Astrocyte of the spinal cord (primary cell): Measurements from ENCODE around the gene TINAG.

Experiments
- DNase-seq: peaks from one replicate; pipeline ENCODE4 v3.0.0; 2011; ENCODE audit warnings: low read depth, low spot score
- H3K4me3 ChIP-seq: 2 replicates; pipeline ENCODE4 v1.5.1; 2011; ENCODE audit warnings: low read depth, mild to moderate bottlenecking, low read length, moderate library complexity
- in situ Hi-C: cut with HindIII; loops from 2 replicates; pipeline ENCODE4 v1.10.0; 2017; ENCODE audit warnings: low sequenced_read_pairs
- TF ChIP-seq, protein P1 (sequence below): IDR thresholded peaks from 2 replicates; pipeline ENCODE4 v1.5.1; 2012; ENCODE audit warnings: low read depth, mild to moderate bottlenecking, low read length, inconsistent platforms

The TINAG gene

DNA sequence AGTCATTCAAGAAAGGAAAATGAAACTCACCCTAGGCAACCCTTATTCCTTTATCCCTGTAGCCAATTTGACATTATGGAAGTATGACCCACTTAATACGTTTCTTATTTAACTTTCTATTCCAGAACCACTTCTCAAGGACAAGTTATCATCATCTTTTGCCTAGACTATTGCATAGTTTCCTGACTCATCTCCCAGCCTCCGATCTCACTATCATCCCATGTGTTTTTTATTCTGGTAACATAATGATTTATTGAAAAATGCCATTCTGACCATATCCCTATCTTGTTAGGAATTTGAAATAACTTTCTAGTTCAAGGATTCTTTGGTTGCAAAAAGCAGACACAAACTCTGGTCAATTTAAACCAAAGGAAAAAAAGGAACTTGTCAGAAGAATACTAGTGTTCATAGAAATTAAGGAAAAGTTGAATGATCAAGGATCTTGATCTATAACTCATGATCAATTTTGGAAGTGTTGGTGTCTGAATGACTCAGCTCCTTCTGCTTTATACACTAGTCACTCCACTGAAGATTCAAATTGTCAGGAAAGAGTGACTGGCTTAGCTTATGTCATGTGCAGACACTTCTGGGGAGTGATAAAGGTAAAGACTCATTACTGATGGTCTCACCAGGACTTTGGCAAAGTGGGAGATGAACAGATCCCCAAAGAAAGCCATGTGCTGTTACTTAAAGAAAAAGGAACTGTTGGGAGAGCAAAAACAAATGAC lies 8.5 kb upstream of the TINAG start:
- no peak overlapping the region for H3K4me3 ChIP-seq
- in situ Hi-C loops = no loop called here
- TF ChIP-seq, protein P1, sequence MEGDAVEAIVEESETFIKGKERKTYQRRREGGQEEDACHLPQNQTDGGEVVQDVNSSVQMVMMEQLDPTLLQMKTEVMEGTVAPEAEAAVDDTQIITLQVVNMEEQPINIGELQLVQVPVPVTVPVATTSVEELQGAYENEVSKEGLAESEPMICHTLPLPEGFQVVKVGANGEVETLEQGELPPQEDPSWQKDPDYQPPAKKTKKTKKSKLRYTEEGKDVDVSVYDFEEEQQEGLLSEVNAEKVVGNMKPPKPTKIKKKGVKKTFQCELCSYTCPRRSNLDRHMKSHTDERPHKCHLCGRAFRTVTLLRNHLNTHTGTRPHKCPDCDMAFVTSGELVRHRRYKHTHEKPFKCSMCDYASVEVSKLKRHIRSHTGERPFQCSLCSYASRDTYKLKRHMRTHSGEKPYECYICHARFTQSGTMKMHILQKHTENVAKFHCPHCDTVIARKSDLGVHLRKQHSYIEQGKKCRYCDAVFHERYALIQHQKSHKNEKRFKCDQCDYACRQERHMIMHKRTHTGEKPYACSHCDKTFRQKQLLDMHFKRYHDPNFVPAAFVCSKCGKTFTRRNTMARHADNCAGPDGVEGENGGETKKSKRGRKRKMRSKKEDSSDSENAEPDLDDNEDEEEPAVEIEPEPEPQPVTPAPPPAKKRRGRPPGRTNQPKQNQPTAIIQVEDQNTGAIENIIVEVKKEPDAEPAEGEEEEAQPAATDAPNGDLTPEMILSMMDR = no peak
- DNase-seq = no peak

DNA sequence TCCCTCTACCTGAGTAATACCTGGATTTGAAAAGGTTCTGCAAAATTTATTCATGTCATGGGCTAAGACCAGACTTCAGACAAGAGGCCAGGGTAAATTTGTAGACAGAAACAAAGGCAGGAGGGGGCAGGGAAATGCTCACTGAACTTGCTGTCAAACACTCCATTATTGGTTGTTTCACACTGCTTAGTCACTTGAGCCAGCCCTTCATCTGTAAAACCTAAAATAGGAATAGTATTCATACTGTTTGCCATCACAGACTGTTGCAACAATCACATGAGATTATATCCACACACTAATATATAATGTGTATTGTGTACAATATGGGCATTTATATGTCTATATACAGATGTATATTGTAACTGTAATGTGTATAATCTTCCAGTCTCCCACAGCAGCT lies 6.5 kb upstream of the TINAG start:
- DNase-seq = no peak
- H3K4me3 ChIP-seq = no peak overlapping the region
- in situ Hi-C loops = no loop called here
- TF ChIP-seq, protein P1 = no peak

DNA sequence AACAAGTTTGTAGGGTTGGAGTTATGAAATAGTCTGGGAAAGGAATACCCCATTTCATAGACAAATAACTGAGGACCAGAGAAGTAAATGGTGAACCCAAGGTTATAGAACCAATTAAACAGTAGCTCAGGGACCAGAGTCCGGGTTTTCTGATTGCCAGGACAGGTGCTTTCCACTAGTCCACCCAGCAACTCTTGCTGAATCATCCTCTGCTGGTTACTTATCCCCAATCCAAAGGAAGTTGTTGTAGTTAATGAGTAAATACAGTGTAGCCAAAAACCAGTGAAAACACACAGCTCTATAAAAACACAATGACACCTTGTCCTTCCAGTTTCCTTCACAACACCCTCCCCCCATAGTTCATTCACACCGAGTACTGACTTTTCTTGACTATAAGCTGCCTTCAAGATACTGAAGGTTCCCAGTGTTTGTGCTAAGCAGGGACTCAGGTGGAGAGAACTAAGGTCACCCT lies 766 bp upstream of the TINAG start:
- TF ChIP-seq, protein P1 = no peak
- DNase-seq = no peak
- H3K4me3 ChIP-seq = no peak overlapping the region
- in situ Hi-C loops = no loop called here

DNA sequence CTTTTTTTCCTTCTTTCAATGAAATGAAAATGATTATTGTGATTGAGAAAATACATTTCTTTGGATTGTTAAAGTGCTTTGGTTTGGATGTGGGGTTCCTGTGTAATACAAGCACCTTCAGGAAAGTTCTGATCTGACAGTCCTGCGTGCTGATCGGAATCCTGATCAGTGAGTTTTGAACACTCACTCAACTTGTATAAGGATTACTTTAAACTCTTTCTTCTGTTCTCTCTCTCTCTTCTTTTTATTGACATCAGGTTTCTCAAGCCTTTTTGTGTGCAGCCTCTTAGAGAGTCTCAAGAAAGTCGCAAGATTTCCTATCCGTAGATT lies 710 bp downstream of the TINAG start:
- H3K4me3 ChIP-seq = no peak overlapping the region
- TF ChIP-seq, protein P1 = no peak
- in situ Hi-C loops = no loop called here

DNA sequence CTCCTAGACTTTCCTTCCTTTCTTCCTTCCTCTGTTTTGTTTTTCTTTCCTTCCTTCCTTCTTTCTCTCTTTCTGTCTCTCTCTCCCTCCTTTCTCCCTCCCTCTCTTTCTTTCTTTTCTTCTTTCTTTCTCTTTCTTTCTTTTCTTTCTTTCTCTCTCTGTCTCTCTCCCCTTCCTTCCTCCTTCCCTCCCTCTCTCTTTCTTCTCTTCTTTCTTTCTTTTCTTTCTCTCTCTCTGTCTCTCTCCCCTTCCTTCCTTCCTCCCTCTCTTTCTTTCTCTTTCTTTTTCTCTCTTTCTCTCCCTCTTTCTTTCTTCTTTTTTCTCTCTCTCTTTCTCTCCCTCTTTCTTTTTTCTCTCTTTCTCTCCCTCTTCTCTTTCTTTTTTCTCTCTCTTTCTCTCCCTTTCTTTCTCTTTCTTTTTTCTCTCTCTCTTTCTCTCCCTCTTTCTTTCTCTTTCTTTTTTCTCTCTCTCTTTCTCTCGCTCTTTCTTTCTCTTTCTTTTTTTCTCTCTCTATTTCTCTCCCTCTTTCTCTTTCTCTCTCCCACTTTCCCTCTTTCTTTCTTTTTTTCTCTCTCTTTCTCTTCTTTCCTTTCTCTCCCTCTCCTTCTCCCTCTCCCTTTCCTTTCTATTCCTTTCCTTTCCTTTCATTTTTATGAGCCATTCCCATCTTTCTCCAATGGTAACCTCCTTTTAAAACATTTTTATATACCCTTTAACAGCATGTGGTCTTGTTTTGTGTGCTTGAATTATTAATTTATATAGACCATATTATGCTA lies 2.3 kb downstream of the TINAG start:
- H3K4me3 ChIP-seq = no peak overlapping the region
- in situ Hi-C loops = no loop called here
- no peak for DNase-seq
- TF ChIP-seq, protein P1 = no peak

More for the DNA sequence above, 710 bp downstream of the TINAG start:
- DNase-seq = no peak

DNA sequence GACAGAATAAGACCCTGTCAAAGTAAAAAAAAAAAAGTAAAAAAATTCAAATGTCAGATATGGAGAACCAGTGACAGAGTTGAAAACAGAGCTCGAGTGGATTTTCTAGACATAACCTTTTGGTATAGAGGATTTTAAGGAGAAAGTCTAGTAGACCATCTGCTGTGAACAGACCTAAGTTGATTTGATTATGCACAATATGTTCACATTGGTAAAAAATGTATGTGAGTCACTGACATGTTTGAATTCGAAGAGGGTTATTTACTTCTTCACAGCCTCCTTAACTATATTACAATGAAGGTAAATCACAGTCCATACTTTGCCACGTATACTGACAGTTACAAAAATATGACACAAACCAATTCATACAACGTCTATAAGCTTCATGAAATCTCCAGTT lies 7.4 kb downstream of the TINAG start:
- DNase-seq = no peak
- in situ Hi-C loops = no loop called here
- TF ChIP-seq, protein P1 = no peak
- H3K4me3 ChIP-seq = no peak overlapping the region
